Anterior cingulate cortex (tissue), 58 donors: ENCODE measurements around the gene ATP6V0E2.
"Not testable (repeated sequence)": the region's sequence is repeated elsewhere in the genome, so short reads cannot be mapped to it uniquely, and the experiment has no call there.

Source experiments
- DNase-seq, 58 donors: peaks; one replicate each; lab custom pipeline; 2025; lab: John Stamatoyannopoulos, UW

The ATP6V0E2 gene

GRCh38 chr7:149873074-149873969, at the start of gene ATP6V0E2:
Gene ATP6V0E2 (plus strand): TSS chr7:149873969. CDS start chr7:149874066, 97 bp downstream.
- peak; percentile 75 to 98 (median 94) for DNase-seq

- no peak for DNase-seq
These were observed 49.4 kb upstream of the ATP6V0E2 start for GRCh38 chr7:149824301-149824741.

GRCh38 chr7:149824748-149825566, 48.8 kb upstream of the ATP6V0E2 start:
- no peak for DNase-seq

GRCh38 chr7:149825567-149826343, 48.0 kb upstream of the ATP6V0E2 start:
- no peak for DNase-seq

- no peak for DNase-seq
These were observed 47.3 kb upstream of the ATP6V0E2 start for GRCh38 chr7:149826344-149827088.

GRCh38 chr7:149827089-149827981, 46.4 kb upstream of the ATP6V0E2 start:
- DNase-seq = no peak

GRCh38 chr7:149828357-149829309, 45.1 kb upstream of the ATP6V0E2 start:
- DNase-seq = no peak

- not testable (repeated sequence) for DNase-seq
These were observed 43.2 kb upstream of the ATP6V0E2 start for GRCh38 chr7:149830527-149830926.

GRCh38 chr7:149830997-149831740, 42.6 kb upstream of the ATP6V0E2 start:
- no peak for DNase-seq

- no peak for DNase-seq
These were observed 42.0 kb upstream of the ATP6V0E2 start for GRCh38 chr7:149831741-149832219.

GRCh38 chr7:149832332-149833041, 41.3 kb upstream of the ATP6V0E2 start:
- DNase-seq = no peak

- no peak for DNase-seq
These were observed 40.2 kb upstream of the ATP6V0E2 start for GRCh38 chr7:149833495-149834130.

- DNase-seq = no peak
These were observed 39.2 kb upstream of the ATP6V0E2 start for GRCh38 chr7:149834601-149835000.

- no peak for DNase-seq
These were observed 37.3 kb upstream of the ATP6V0E2 start for GRCh38 chr7:149836434-149836833.

- no peak for DNase-seq
These were observed 36.1 kb upstream of the ATP6V0E2 start for GRCh38 chr7:149837564-149838223.
